HuH-7 (cell line): ENCODE measurements around the gene ST8SIA5.
"Not testable (repeated sequence)": the region's sequence is repeated elsewhere in the genome, so short reads cannot be mapped to it uniquely, and the experiment has no call there.

ENCODE experiments used
- DNase-seq: peaks from one replicate; pipeline ENCODE4 v3.0.0; 2011; ENCODE audit warnings: low spot score

The ST8SIA5 gene

GRCh38 chr18:46756559-46757201, at the start of gene ST8SIA5:
TSS of gene ST8SIA5 (minus strand) at chr18:46757053. CDS start at chr18:46756508, 545 bp downstream.
- DNase-seq: no peak

DNA sequence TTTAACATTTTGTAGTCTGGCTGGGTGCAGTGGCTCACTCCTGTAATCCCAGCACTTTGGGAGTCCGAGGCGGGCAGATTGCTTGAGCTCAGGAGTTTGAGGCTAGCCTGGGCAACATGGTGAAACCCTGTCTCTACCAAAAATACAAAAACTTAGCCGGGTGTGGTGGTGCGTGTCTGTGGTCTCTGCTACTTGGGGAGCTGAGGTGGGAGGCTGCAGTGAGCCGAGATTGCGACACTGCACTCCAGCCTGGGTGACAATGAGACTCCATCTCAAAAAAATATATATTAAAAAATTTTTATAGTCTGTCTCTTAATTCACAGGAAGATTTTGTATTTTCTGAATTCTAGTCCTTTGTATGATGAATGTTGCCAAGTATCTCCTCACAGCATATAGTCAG, 39.1 kb upstream of the ST8SIA5 start:
- DNase-seq: not testable (repeated sequence)

DNA sequence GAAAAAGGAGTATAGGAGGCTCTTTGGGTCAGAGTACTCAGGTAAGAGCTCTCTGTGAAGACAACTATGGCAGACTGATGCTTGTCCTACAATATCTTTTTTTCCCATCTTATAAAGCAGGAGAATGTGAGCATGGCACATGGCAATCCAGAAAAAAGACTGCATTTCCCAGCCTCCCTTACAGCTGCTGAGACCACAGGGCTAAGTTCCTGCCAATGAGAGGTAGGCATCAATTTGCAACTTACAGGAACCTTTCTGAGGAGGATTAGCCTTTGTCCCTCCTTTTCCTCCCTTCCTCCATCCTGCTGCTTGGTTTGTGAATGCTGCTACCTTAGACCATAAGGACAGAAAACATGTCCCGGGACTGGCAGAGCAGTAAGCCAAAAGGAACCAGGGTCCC, 37.8 kb upstream of the ST8SIA5 start:
- DNase-seq: no peak

DNA sequence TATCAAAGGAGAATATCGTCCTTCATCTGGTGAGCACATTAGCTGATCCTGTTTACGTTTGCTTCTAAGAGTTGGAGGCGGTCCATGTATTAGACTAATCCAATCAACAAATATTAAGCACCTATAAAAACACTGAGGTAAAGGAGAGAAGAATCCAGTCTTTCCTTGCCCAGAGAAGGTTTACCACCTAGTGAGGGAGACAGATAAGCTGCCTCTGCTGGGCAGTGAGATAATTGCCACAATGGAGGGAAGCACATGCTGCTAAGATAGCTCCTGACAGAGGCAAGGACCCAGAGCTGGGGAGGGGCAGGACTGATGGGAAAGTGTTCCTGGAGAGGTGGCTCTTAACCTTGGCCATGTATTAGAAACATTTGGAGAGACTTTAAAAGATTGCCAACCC, 36.7 kb upstream of the ST8SIA5 start:
- peak; percentile 7 for DNase-seq

GRCh38 chr18:46789088-46789487, 32.2 kb upstream of the ST8SIA5 start:
- no peak for DNase-seq

DNA sequence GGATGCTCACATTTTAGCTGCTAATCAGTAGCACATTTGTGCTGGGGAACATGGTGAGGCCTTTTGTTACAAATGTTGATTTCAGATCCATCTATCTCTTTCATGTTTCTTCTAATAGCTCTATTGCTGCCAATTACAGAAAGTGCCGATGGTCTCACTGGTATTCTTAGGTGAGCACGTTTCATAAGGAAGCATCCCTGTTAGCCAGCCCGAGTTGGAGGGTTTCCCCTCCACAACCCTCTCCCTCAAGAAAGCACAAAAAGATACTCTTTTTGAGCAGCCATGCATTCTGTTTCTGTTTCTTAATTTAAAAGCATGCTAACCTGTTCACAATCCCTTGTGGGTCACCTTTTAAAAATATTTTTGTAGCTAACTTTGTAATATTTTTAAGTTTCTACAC, 30.8 kb upstream of the ST8SIA5 start:
- DNase-seq: no peak

DNA sequence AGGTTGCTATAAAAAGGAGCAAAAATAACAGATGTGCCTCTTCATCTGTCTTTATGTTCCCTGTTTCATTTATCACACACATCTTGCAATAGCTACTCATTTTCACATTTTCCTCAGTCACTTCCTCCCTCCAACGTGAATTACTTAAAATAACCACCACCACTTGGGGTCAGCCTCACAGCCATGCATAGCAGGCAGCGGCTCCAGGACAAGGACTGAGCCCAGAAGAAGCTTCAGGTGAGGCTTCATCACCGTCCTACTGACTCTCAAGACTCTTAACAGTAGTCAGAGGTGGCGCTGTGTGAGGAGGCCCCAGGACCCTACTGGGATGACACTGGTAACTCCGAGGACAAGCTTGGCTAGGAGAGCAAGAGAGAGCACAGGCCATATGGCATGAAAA, 15.5 kb upstream of the ST8SIA5 start:
- no peak for DNase-seq

DNA sequence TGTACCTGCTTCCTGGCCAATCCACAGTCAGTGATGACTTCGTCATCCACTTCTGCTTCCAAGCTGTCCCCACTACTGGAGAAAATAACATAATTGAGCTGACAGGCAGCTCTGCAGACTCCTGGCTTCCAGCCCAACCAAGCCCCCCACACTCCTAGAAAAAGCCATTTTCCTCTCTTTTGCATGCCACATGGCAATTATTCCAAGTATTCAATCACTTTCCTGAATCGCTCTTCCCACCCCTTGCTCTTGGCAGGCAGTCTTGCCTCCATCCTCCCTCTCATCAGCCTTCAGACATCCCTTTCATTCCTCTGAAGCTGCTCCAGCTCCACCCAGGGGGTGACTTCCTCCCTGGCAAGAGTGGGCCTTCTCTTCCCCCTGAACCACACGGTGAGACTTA, 14.3 kb upstream of the ST8SIA5 start:
- no peak for DNase-seq

GRCh38 chr18:46770708-46771107, 13.9 kb upstream of the ST8SIA5 start:
- no peak for DNase-seq

- no peak for DNase-seq
Observed at GRCh38 chr18:46768166-46768921, 11.5 kb upstream of the ST8SIA5 start.

DNA sequence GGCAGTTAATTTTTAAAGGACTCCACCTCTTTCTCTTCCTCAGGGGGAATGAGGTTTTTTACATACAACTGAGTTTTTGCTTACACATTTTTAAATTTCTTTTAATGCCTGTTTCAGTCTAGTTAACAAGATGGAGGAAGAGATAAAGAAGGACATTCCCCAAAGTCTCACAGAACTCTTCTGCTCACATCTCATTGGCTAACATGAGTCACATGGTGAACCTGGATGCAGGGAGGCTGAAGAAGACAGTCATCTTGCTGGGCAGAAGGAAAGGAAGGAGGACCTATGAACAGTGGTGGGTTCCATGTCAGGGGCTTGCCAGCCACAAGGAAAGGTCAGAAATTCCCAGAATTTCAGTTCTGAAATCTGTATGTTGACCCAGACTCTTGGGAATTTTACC, 10.4 kb upstream of the ST8SIA5 start:
- no peak for DNase-seq

GRCh38 chr18:46764586-46764985, 7.7 kb upstream of the ST8SIA5 start:
- DNase-seq: no peak

- DNase-seq: no peak
Observed at GRCh38 chr18:46761059-46761769, 4.4 kb upstream of the ST8SIA5 start.

DNA sequence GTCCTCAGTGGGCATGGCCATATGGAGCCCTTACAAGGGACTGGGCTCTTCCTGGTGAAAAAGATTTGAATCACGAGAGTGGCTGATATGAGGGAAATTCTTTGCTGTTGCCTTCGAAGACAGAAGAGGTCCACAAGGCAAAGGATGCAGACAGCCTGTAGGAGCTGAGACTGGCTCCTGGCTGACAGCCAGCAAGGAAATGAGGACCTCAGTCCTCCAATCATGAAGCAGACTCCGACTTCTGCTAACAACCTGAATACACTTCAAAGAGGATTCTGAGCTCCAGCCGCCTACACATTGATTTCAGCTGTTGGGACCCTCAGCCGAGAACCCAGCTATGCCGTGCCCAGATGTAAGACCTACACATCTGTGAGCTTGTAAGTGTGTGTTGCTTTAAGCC, 3.0 kb upstream of the ST8SIA5 start:
- no peak for DNase-seq

- no peak for DNase-seq
Observed at GRCh38 chr18:46756025-46756558, 761 bp downstream of the ST8SIA5 start.

GRCh38 chr18:46755315-46756024, 1.4 kb downstream of the ST8SIA5 start:
- DNase-seq: no peak

DNA sequence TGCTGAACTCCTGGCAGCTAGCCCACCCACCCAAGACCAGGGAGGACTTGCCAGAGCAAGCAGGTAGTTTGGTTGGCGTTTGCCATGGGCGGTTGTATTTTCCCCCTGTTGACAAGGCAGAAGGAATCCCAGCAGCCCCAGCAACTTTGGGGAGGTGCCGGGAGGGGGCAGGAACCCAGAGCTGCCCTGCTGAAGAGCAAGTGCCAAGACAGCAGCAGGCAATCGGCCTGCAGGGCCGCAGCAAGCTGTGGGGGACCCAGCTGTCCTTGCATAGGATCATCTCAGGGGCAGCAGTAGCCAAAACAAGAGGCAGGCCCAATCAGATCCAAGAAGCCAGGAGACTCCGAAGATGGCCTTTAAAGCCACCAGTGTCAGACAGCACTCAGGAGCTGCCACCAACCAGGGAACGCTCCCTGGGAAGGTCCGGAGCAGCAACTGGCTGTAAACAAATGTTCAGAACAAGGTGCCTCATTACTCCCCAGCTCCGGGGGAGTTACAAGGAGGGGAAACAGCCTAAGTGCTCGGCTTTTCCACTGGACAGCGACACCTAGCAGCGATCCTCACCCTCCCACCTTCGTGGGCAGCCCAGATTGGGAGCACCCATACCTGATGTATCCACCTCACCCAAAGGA, 2.1 kb downstream of the ST8SIA5 start:
- no peak for DNase-seq

DNA sequence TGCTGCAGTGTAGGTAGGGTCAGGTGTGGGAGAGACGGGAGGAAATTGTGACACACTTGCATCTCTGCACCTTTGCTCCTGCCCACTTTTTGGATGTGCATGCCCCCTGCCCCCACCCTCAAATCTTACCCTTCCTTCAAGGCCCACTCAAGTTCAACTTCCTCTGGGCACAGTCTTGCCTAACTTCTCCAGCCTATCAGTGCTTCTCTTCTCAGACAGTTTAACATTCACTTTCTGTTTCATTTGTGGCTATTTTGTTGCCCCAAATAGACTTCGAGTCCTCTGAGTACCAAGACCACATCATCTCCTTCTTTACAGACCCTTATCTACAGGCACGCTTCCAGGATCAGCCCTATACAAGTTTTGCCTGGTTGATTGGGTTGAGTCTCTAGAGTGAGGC, 2.7 kb downstream of the ST8SIA5 start:
- DNase-seq: no peak

DNA sequence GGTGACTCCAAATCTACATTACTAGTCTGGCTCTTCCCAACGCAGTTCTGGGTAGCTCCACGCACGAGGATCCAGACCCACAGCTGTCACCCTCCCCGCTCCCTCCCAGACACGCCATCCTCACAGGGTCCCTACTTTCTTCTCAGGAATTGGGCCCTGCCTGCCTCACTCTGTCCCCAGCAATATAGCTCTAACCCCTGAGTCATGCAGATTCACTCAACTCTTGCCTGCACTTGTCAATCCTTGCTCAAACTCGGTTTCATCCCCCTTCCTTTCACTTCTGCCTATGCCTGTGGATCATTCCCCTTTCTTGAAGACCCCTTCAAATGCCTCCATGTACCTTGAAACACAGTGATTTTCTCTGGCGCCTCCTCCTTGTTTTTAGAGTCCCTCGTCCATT, 5.0 kb downstream of the ST8SIA5 start:
- DNase-seq: no peak

DNA sequence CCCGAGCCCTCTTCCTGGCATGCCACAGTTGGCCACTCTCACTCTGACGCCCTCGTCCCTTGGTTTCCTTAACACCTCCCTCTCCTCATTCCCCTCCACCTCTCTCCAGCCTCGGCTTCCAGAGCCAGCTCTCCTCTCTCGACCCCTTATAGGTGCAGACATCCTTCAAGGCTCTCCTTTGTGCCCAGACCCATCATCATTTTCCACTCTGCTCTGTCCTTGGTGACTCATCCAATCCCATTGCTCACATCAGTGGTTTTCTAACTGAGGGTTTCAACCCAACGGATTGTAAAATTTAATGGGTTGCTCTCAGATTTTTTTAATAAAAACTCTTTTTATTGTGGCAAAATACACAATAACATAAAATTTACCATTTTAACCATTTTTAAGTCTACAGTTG, 6.2 kb downstream of the ST8SIA5 start:
- no peak for DNase-seq

GRCh38 chr18:46748466-46748865, 8.4 kb downstream of the ST8SIA5 start:
- DNase-seq: no peak

DNA sequence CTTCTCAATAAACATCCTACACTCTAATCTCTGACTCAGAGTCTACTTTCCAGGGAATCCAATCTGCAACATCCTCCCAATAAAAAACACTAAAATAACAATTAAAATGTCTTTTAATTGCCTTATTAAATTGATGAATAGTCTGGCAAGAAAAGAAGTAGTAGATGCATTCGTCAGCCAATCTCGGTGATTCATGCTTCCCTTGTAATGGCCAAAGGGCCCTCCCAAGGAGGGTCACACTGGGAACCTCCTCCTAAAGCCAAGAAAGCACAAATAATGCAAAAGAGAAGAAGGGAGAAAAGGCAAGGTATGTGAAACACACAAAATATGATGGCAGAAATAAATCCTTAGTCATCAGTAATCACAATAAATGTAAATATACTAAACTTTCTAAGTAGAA, 16.8 kb downstream of the ST8SIA5 start:
- DNase-seq: no peak
